ENCODE data around the gene CACNA1F. TPM values are rescaled to one million over a fixed set of nuclear protein-coding genes. Genes with fewer than 3 reads are reported as not detected.

CACNA1F gene
- total RNA-seq, 4 donors from 2014 or later: 0.21 to 0.40 (median 0.29) TPM; not detected in 1

DNA sequence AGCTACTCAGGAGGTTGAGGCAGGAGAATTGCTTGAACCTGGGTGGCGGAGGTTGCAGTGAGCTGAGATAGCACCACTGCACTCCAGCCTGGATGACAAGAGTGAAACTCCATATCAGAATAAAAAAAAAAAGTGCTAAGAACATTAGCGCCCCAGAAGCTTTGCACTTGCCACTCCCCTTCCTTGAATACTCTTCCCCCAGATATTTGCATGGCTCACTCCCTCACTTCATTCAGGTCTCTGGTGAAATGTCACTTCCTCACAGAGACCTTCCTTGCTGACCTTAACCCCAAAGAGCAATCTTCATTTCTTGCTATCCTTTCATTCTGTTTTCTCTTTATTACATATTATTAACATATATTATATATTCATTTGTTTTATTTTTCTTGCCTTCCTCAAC is 11.3 kb downstream of the CACNA1F start:
- no peaks in the 10 kb centered on the region for H3K36me3 ChIP-seq
- H3K27ac ChIP-seq: no peak overlapping the region
- no peak for TF ChIP-seq EP300 (IDR thresholded peaks at IDR 0.05)
- no peak for TF ChIP-seq POLR2AphosphoS5 (IDR thresholded peaks at IDR 0.05)
- TF ChIP-seq, protein P1, sequence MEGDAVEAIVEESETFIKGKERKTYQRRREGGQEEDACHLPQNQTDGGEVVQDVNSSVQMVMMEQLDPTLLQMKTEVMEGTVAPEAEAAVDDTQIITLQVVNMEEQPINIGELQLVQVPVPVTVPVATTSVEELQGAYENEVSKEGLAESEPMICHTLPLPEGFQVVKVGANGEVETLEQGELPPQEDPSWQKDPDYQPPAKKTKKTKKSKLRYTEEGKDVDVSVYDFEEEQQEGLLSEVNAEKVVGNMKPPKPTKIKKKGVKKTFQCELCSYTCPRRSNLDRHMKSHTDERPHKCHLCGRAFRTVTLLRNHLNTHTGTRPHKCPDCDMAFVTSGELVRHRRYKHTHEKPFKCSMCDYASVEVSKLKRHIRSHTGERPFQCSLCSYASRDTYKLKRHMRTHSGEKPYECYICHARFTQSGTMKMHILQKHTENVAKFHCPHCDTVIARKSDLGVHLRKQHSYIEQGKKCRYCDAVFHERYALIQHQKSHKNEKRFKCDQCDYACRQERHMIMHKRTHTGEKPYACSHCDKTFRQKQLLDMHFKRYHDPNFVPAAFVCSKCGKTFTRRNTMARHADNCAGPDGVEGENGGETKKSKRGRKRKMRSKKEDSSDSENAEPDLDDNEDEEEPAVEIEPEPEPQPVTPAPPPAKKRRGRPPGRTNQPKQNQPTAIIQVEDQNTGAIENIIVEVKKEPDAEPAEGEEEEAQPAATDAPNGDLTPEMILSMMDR (IDR thresholded peaks at IDR 0.05): no peak
- TF ChIP-seq POLR2A (IDR thresholded peaks at IDR 0.05): no peak
- WGBS: 81% methylated on average over 2 of the region's 2 CpGs
- no peaks in the 10 kb centered on the region for H3K4me1 ChIP-seq
- H3K4me3 ChIP-seq: no peak overlapping the region
- no peaks in the 10 kb centered on the region for H3K9me3 ChIP-seq
- DNase-seq (ENCODE audit: low spot score in 2 of 2): no peak
- no peaks in the 10 kb centered on the region for H3K27me3 ChIP-seq

- no peak for DNase-seq (ENCODE audit: low spot score in 2 of 2)
- Histone ChIP-seq H3K36me3 (no peaks in the 10 kb centered on the region), H3K9me3 (no peaks in the 10 kb centered on the region), H3K4me3 (no peak overlapping the region), H3K4me1 (no peaks in the 10 kb centered on the region), H3K27me3 (no peaks in the 10 kb centered on the region), H3K27ac (no peak overlapping the region)
- TF ChIP-seq POLR2AphosphoS5 (IDR thresholded peaks at IDR 0.05) (no peak), EP300 (IDR thresholded peaks at IDR 0.05) (no peak), POLR2A (IDR thresholded peaks at IDR 0.05) (no peak)
- TF ChIP-seq, protein P1 (IDR thresholded peaks at IDR 0.05): no peak
These were observed 13.0 kb downstream of the CACNA1F start for GRCh38 chrX:49220100-49220499.

DNA sequence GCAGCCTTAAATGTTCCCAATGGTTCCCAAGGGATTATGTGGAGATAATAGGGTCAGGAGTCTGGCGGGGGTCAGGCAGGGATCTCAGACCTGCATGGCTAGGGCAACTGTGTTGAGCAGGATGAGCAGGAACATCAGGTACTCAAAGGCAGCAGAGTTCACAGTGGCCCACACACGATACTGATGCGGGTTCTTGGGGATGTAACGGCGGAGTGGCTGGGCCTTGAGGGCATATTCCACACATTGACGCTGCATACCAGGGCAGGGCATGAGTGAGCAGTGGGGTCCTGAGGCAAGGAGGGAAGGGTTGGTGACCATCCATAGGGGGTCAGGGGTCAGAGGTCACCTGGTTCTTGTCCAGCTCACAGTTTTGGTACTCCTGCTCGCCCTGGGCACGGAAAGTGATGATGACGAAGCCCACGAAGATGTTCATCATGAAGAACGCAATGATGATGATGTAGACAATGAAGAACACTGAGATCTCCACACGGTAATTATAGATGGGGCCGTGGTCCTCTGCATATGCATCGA is 18.1 kb downstream of the CACNA1F start:
- no peaks in the 10 kb centered on the region for H3K27me3 ChIP-seq
- H3K4me1 ChIP-seq: no peaks in the 10 kb centered on the region
- H3K27ac ChIP-seq: no peak overlapping the region
- WGBS: 81% methylated on average over 14 of the region's 14 CpGs
- no peak for DNase-seq (ENCODE audit: low spot score in 2 of 2)
- H3K36me3 ChIP-seq: no peaks in the 10 kb centered on the region
- no peaks in the 10 kb centered on the region for H3K9me3 ChIP-seq
- TF ChIP-seq POLR2AphosphoS5 (IDR thresholded peaks at IDR 0.05) (no peak), POLR2A (IDR thresholded peaks at IDR 0.05) (no peak)
- TF ChIP-seq, protein P1 (IDR thresholded peaks at IDR 0.05): no peak
- no peak overlapping the region for H3K4me3 ChIP-seq

GRCh38 chrX:49214416-49214815 is 18.7 kb downstream of the CACNA1F start:
- TF ChIP-seq EP300 (IDR thresholded peaks at IDR 0.05) (no peak), POLR2A (IDR thresholded peaks at IDR 0.05) (no peak)
- TF ChIP-seq, protein P1 (IDR thresholded peaks at IDR 0.05): no peak
- H3K4me1 ChIP-seq: no peaks in the 10 kb centered on the region
- H3K9me3 ChIP-seq: no peaks in the 10 kb centered on the region
- no peaks in the 10 kb centered on the region for H3K36me3 ChIP-seq
- no peak overlapping the region for H3K4me3 ChIP-seq
- WGBS: 76% methylated on average over 2 of the region's 2 CpGs
- no peak overlapping the region for H3K27ac ChIP-seq
- H3K27me3 ChIP-seq: peaks cover 4% of the 10 kb centered on the region
- no peak for DNase-seq (ENCODE audit: low spot score in 2 of 2)

DNA sequence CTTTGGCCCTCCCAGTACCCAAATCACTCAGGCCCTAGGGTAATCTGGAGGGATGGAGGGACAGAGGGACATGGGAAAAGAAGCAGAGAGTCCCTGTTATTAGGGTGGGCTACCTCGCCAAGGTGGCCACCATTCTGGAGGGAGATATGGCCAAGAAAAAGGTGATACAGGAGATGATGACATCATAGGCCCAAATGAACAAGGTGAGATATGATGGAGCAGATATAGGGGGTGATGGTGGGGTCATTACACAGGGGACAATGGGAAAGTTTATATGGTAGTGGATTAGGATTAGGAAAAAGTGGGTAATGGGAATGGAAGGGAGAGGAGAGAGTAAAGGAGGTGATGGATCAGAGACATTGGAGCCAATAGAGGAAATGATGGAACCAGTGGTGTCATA is 20.3 kb downstream of the CACNA1F start:
- WGBS: 55% methylated on average over 1 of the region's 1 CpG
- no peak overlapping the region for H3K4me3 ChIP-seq
- no peaks in the 10 kb centered on the region for H3K9me3 ChIP-seq
- H3K27ac ChIP-seq: no peak overlapping the region
- DNase-seq (ENCODE audit: low spot score in 2 of 2): no peak
- peaks cover 4% of the 10 kb centered on the region for H3K27me3 ChIP-seq
- H3K36me3 ChIP-seq: no peaks in the 10 kb centered on the region
- no peak for TF ChIP-seq POLR2A (IDR thresholded peaks at IDR 0.05)
- TF ChIP-seq EP300 (IDR thresholded peaks at IDR 0.05): no peak
- no peak for TF ChIP-seq POLR2AphosphoS5 (IDR thresholded peaks at IDR 0.05)
- TF ChIP-seq, protein P1 (IDR thresholded peaks at IDR 0.05): no peak
- no peaks in the 10 kb centered on the region for H3K4me1 ChIP-seq

All from suprapubic skin (tissue), 4 donors.